Liver (tissue), 3 donors: ENCODE results near the gene LTB4R2.

Experiments
- EGR1 ChIP-seq, 2 donors: IDR thresholded peaks; 2 replicates each; pipeline ENCODE4 v1.6.1; 2016 to 2018; ENCODE audit warnings: antibody characterized with exemption in 2 of 2, low read depth in 2 of 2
- GABPA ChIP-seq, 2 donors: IDR thresholded peaks in 1 of 2; conservative IDR thresholded peaks in 1 of 2; 2 replicates each; pipeline ENCODE4 v1.6.1; 2016; ENCODE audit warnings: antibody characterized with exemption in 2 of 2, mild to moderate bottlenecking in 1 of 2, moderate library complexity in 1 of 2
- HNF4A ChIP-seq, 2 donors: conservative IDR thresholded peaks; 2 replicates each; pipeline ENCODE4 v1.6.1; 2016; ENCODE audit warnings: antibody characterized with exemption in 2 of 2, mild to moderate bottlenecking in 2 of 2
- REST ChIP-seq: IDR thresholded peaks from 2 replicates; pipeline ENCODE4 v1.6.1; 2016; ENCODE audit warnings: antibody characterized with exemption, mild to moderate bottlenecking
- TAF1 ChIP-seq: conservative IDR thresholded peaks from 2 replicates; pipeline ENCODE4 v1.6.1; 2016; ENCODE audit warnings: antibody characterized with exemption, mild to moderate bottlenecking
- YY1 ChIP-seq: IDR thresholded peaks from 2 replicates; pipeline ENCODE4 v1.6.1; 2016; ENCODE audit warnings: antibody characterized with exemption, mild to moderate bottlenecking
- TF ChIP-seq, protein P1 (sequence below): fragments of 150-350 bp; IDR thresholded peaks from 2 replicates; pipeline ENCODE4 v1.5.1; 2017; ENCODE audit warnings: improper control_type of control experiment, low read depth, low read length; ENCODE audit not compliant: missing input control
- donor health status: healthy.
- donor health status: healthy.

GRCh38 chr14:24315243-24315806, 5.4 kb downstream of the LTB4R2 start:
- TF ChIP-seq, protein P1, sequence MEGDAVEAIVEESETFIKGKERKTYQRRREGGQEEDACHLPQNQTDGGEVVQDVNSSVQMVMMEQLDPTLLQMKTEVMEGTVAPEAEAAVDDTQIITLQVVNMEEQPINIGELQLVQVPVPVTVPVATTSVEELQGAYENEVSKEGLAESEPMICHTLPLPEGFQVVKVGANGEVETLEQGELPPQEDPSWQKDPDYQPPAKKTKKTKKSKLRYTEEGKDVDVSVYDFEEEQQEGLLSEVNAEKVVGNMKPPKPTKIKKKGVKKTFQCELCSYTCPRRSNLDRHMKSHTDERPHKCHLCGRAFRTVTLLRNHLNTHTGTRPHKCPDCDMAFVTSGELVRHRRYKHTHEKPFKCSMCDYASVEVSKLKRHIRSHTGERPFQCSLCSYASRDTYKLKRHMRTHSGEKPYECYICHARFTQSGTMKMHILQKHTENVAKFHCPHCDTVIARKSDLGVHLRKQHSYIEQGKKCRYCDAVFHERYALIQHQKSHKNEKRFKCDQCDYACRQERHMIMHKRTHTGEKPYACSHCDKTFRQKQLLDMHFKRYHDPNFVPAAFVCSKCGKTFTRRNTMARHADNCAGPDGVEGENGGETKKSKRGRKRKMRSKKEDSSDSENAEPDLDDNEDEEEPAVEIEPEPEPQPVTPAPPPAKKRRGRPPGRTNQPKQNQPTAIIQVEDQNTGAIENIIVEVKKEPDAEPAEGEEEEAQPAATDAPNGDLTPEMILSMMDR, result no peak
- TF ChIP-seq EGR1 (IDR thresholded peaks at IDR 0.05; ENCODE audit: low read depth in 2 of 2), result no peak
- TF ChIP-seq GABPA (IDR thresholded peaks at IDR 0.05 in 1 of 2, conservative IDR thresholded peaks at IDR 0.05 in 1 of 2), result no peak
- TF ChIP-seq TAF1, result no peak
- TF ChIP-seq YY1, result no peak
- no peak for TF ChIP-seq REST
- TF ChIP-seq HNF4A (conservative IDR thresholded peaks at IDR 0.05), result no peak
